HG03097 (cell line): ENCODE results near the gene CTXND2.

Experiments
- ATAC-seq: cut with Tn5 transposase; IDR thresholded peaks from one replicate; pipeline ENCODE4 v1.9.1; 2021; ENCODE audit not compliant: unreplicated experiment, low FRiP score

CTXND2 gene

GRCh38 chr1:150955280-150955679, 68.3 kb downstream of the CTXND2 start:
- no peak for ATAC-seq

GRCh38 chr1:150957666-150958065, 70.7 kb downstream of the CTXND2 start:
- ATAC-seq, result no peak

- no peak for ATAC-seq
These were observed 73.7 kb downstream of the CTXND2 start for GRCh38 chr1:150960646-150961045.

- no peak for ATAC-seq
These were observed 74.8 kb downstream of the CTXND2 start for GRCh38 chr1:150961756-150962155.
